ENCODE measurements around the gene CYP4F22.
A peak's percentile ranks its signal among the peaks of the same experiment; 100 is the strongest.
"Not testable (repeated sequence)": the region's sequence is repeated elsewhere in the genome, so short reads cannot be mapped to it uniquely, and the experiment has no call there.

CYP4F22 gene

DNA sequence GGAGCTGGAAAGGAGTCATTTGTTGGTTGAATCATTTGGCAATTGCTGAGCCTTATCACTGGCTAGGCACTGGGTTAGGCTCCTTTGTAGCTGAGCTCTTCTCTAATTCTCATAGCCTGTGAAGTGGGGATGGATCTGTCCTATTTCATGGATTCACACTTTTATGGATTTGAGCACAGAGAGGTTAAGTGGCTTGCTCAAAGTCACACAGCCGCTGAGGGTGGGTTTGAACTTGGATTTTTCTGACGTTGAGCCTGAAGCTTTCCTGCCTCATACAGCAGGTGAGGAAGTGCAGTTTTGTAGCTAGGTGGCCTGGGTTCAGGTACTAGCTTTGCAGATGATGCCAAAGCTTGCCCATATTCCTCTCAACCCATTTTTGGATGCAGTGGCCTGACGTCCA lies 19.4 kb downstream of the CYP4F22 start:
- in situ Hi-C loops (cut with HindIII; ENCODE audit: low pct_ligation_motif_present, low pct_unique_long_range_greater_than_20kb, low sequenced_read_pairs): no loop called here
- no peak for DNase-seq

DNA sequence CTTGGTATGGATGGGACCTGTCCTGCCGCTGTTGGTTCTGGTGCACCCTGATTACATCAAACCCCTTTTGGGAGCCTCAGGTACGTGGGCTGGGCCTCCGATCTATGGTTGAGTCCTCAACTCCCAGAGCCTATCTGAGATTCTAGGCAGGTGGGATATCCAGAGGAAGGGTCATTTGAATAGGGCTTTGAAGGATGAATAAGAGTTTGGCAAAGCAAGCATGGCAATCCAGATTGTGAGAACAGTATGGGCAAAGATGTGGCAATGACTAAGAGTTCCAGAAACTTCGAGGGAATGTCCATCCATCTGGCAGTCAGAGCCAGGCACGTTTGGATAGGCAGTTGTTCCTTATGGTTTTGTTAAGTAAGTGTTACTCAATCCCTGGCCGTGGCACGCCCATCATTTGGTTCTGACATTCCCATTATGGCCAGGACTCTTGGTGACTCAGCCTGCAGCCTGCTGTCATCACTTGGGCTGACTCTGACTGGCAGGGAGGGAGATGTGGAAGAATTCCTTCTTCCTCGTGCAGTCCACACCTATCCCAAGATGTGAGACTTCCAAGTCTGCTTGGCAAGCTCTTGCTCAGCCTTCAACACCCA lies 21.5 kb downstream of the CYP4F22 start:
- DNase-seq: no peak
- in situ Hi-C loops (cut with HindIII; ENCODE audit: low pct_ligation_motif_present, low pct_unique_long_range_greater_than_20kb, low sequenced_read_pairs): no loop called here

DNA sequence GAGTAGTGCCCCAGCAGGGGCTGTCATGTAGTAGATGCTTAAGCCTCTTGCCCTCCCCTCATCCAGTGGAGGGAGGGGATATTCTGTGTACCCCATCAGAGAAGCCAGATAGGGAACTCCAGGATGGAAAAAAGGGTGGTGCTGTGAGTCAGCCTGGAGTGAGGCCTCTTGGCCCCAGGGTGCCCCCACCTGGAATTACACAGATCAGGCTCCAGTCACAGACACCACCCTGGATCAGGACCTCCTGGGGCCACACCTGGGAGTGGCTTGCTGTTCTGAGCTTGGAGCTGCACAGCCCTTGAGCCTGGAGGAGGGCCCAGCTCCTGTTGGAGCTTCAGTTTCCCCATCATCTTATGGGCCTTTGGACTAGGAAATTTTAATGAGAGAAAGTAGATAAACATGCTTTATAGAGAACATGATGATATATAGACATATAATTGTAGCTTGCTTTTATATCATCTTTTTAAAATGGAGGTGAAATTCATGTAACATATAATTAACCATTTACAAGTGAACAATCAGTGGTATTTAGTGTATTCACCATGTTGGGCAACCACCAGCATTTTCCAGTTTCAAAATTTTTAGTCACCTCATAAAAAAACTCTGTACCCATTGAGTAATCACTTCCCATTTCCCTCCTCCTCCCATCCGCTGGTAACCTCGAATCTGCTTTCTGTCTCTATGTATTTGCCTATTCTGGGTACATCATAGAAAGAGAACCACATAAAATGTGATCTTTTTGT lies 24.6 kb downstream of the CYP4F22 start:
- in situ Hi-C loops (cut with HindIII; ENCODE audit: low pct_ligation_motif_present, low pct_unique_long_range_greater_than_20kb, low sequenced_read_pairs): no loop called here
- no peak for DNase-seq

DNA sequence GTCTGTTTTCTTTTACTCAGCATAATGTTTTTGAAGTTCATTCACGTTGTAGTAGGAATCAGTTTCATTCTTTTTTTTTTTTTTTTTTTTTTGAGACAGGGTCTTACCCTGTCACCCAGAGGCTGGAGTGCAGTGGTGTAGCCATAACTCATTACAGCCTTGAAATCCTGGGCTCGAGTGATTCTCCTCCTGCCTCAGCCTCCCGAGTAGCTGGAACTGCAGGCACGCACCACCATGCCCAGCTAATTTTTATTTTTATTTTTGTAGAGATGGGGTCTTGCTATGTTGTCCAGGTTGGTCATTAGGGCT lies 25.2 kb downstream of the CYP4F22 start:
- in situ Hi-C loops (cut with HindIII; ENCODE audit: low pct_ligation_motif_present, low pct_unique_long_range_greater_than_20kb, low sequenced_read_pairs); DNase-seq: not testable (repeated sequence)

DNA sequence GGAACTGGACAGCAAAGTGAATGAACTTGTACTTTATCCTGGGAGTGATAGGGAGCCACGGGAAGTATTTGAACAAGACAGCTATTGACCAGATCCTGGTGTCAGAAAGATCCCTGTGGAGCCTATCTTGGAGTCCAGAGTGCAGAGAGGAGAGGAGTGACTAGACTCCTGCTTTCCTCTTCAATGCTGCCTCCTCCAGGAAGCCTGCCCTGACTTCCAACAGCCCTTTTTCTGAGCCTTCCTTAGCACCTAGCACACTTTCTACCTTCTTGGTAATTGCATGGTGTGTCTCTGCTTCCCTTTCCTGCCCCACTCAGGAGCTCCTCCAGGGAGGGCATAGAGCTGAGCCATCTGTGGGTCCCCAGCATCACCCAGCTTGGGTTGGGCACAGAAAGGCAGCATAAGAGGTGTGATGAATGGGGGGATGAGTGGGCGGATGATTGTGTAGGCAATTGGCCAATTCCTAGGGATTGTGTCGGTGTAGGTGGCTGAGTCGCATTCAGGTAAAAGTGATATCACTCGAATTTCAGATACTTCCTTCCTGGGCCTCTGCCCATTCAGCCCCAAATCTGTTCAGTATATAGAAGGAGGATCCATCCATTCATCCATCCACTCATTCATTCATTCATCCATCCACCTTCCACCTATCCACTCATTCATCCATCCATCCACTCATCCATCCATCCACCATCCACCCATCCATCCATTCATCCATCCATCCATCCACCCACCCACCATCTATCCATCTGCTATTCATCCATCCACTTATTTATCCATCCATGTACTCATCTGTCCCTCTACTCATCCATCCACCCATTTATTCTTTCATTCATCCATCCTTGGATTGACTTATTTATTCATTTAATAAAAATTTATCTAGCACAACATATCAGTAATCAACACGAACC lies 26.9 kb downstream of the CYP4F22 start:
- in situ Hi-C loops (cut with HindIII; ENCODE audit: low pct_ligation_motif_present, low pct_unique_long_range_greater_than_20kb, low sequenced_read_pairs): no loop called here
- DNase-seq: no peak

DNA sequence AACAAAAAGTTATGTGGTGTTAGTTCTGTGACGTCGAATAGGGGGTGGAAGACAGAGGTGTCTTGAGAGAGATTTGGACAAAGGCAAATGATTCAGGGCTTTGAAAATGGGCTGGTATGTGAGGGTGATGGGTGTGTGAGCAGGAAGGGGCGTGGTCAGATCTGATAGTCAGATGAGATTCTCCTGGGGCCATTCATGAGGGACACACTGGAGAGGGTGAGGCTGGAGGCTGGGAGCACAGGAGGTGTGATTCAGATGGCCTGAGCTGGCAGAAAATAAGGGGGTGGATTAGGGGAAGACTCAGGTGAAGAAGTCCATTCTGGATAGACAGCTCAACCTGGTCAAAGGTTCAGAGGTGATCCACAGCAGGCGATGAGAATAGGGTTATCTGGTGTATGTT lies 28.0 kb downstream of the CYP4F22 start:
- DNase-seq: no peak
- in situ Hi-C loops (cut with HindIII; ENCODE audit: low pct_ligation_motif_present, low pct_unique_long_range_greater_than_20kb, low sequenced_read_pairs): no loop called here

DNA sequence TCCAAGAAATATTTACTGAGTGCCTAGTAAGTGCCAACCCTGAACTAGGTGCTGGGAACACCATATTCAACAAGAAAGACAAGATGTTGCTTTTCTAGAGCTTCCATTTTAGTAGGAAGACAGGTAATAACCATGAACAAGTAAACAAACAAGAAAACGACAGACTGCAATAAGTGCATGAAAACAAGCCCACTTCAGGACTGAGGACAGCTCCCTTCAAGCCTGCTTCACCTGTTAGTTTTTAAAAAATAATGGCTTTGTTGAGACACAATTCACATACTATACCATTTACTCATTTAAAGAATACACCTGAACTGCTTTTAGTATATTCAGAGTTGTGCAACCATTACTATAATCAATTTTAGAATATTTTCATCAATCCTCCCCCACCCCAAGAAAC lies 30.4 kb downstream of the CYP4F22 start:
- no peak for DNase-seq
- in situ Hi-C loops (cut with HindIII; ENCODE audit: low pct_ligation_motif_present, low pct_unique_long_range_greater_than_20kb, low sequenced_read_pairs): no loop called here

DNA sequence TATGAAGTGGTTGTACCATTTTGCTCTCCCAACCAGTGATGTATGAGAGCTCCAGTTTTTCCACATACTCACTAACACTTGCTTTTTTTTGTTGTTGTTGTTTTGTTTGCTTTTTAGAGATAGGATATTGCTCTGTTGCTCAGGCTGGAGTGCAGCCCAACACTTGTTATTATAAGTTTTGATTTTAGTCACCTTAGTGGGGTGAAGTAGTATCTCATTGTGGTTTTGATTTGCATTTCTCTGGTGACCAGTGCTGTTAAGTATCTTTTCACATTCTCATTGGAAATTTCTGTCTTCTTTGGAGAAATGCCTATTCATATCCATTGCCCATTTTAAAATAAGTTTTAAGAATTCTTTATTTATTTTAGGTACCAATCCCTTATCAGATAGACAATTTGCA lies 31.3 kb downstream of the CYP4F22 start:
- DNase-seq: no peak
- in situ Hi-C loops (cut with HindIII; ENCODE audit: low pct_ligation_motif_present, low pct_unique_long_range_greater_than_20kb, low sequenced_read_pairs): no loop called here

DNA sequence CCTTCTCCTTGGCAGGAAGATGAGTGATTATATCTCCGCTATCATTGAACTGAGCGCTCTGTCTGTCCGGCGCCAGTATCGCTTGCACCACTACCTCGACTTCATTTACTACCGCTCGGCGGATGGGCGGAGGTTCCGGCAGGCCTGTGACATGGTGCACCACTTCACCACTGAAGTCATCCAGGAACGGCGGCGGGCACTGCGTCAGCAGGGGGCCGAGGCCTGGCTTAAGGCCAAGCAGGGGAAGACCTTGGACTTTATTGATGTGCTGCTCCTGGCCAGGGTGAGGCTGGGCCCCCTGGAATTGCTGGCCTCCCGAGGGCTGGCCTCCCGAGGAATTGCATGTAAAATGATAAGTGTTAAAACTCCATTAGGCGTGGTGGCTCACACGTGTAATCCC lies 32.1 kb downstream of the CYP4F22 start:
- in situ Hi-C loops (cut with HindIII; ENCODE audit: low pct_ligation_motif_present, low pct_unique_long_range_greater_than_20kb, low sequenced_read_pairs): no loop called here
- no peak for DNase-seq

DNA sequence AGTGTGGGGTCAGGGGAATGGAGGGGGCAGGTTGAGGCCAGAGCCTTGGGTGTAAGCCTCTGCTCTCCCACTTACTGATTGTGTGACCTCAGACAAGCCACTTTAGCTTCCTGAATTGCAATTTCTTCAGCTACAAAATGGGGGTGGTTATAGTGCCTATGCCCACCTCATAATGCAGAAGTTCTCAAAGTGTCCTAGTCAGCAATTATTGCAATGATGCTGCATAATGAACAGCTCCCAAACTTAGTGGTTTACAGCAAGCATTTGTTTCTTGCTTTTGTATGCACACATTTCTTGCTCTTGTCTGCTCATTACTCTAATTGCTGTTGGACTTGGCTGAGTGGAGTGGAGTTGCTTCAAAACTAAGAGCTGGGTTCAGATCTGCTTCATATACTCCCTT lies 36.0 kb downstream of the CYP4F22 start:
- DNase-seq: no peak
- in situ Hi-C loops (cut with HindIII; ENCODE audit: low pct_ligation_motif_present, low pct_unique_long_range_greater_than_20kb, low sequenced_read_pairs): no loop called here

DNA sequence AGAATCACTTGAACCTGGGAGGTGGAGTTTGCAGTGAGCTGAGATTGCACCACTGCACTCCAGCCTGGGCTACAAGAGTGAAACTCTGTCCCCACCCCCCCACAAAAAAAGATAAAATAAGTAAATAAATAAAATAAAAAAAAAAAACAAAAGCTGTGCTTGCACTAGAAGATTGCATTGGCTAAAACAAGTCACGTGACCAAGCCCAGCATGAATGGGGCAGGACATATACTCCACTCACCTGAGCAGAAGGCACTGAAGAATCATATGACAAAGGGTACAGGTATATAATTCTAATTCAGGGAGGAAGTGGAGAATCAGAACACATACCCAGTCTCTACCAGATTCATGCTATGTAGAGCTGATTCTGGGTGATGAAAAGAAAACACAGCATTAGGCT lies 36.6 kb downstream of the CYP4F22 start:
- no peak for DNase-seq
- in situ Hi-C loops (cut with HindIII; ENCODE audit: low pct_ligation_motif_present, low pct_unique_long_range_greater_than_20kb, low sequenced_read_pairs): no loop called here

DNA sequence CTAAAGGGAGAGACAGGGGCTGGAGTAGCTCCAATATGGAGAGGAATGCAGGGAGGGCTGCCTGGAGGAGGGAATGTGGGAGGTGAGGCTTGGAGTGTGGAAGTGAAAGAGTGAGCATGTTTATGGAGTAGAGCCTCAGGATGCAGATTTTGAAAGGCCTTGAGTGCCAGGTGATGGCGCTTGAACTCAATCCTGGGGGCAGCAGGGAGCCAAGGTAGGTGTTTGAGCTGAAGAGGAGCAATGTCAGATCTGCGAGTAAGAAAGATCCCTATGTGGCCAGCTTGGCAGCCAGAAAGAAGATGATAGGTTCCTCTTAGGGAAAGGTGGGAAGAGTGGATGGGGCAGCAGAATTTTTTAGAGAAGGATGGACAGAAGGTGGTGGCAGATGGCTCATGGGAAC lies 40.3 kb downstream of the CYP4F22 start:
- DNase-seq: no peak
- in situ Hi-C loops (cut with HindIII; ENCODE audit: low pct_ligation_motif_present, low pct_unique_long_range_greater_than_20kb, low sequenced_read_pairs): no loop called here

DNA sequence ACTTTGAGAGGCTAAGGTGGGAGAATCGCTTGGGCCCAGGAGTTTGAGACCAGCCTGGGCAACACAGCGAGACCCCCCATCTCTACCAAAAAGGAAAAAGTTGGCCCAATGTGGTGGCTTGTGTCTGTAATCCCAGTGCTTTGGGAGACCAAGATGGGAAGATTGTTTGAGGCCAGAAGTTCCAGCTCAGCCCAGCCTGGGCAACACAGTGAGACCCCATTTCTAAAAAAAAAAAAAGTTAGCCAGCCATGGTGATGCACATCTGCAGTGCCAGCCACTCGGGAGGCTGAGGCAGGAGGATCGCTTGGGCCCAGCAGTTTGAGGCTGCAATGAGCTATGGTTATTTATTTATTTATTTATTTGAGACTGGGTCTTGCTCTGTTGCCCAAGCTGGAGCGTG lies 41.3 kb downstream of the CYP4F22 start:
- no peak for DNase-seq
- in situ Hi-C loops (cut with HindIII; ENCODE audit: low pct_ligation_motif_present, low pct_unique_long_range_greater_than_20kb, low sequenced_read_pairs): no loop called here

DNA sequence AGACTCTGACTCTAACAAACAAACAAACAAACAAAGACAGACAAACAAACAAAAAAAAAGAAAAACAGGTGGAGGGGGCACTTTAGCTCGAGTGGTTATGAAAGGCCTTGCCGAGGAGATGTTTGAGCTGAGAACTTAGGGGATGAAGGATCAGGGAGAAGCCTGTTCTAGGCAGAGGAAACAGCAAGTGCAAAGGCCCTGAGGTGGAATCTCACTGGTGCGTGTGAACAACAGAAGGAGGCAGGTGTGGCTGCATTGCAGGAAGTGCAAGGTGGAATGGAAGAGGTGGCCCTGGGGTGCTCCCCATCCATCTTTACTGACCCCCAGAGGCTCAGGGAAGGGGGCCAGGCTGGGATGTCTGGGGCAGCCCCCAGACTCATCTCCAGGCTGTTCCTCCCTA lies 41.9 kb downstream of the CYP4F22 start:
- in situ Hi-C loops (cut with HindIII; ENCODE audit: low pct_ligation_motif_present, low pct_unique_long_range_greater_than_20kb, low sequenced_read_pairs): no loop called here
- DNase-seq: no peak

DNA sequence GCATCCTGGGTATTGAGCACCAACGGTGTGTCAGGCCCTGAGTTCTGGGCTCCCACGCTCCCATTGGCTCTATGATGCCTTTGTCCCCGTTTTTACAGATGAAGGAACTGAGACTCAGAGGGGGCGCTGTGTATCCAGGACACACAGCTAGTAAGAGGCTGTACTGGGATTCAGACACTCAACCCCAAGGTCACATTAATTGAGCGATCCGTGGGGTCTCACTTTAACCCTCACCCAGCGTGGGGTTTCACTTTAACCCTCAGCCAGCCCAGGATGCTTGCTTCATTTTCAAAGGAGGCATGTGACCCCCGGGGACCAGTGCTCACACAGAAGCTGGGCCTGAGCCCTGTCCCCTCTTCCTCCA lies 42.6 kb downstream of the CYP4F22 start:
- in situ Hi-C loops (cut with HindIII; ENCODE audit: low pct_ligation_motif_present, low pct_unique_long_range_greater_than_20kb, low sequenced_read_pairs): no loop called here
- DNase-seq: no peak

DNA sequence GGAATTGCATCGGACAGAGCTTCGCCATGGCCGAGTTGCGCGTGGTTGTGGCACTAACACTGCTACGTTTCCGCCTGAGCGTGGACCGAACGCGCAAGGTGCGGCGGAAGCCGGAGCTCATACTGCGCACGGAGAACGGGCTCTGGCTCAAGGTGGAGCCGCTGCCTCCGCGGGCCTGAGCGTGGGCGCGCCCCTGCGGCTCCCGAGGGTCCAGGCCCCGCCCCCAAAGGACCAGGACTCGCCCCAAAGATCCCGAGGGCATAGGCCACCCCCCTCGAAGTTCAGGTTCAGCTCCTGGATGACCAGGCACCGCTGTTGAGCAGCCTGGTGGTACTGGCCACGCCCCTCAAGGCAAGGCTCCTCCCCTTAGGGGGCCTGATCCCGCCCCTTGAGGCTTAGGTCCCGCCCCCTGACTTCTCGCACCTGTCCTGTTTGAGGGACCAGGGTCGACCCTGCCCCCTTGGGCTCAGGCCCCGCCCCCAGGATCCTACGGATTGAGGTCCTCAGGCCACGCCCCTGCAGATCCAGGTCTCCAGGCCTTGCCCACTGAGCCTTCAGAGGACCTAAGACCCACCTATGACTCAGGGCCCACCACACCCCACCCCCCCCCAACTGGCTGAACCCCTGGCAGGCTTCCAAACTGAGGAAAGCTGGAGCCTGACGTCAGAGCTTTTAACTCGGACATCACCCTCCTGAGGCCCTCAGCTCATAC lies 43.1 kb downstream of the CYP4F22 start:
- in situ Hi-C loops (cut with HindIII; ENCODE audit: low pct_ligation_motif_present, low pct_unique_long_range_greater_than_20kb, low sequenced_read_pairs): no loop called here
- DNase-seq: no peak

DNA sequence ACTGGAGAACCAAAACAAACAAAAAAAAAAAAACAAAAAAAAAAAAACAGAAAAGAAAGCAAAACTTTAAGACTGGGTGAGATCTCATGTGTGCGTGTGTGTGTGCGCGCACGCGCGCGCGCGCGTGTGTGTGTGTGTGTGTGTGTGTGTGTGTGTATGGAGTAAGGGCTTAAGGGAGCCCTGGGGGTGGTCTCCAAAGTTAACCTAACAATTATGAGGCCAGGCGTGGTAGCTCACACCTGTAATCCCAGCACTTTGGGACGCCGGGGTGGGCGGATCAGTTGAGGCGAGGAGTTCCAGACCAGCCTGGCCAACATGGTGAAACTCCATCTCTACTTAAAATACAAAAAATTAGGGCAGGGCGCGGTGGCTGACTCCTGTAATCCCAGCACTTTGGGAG lies 46.7 kb downstream of the CYP4F22 start:
- DNase-seq: no peak
- in situ Hi-C loops (cut with HindIII; ENCODE audit: low pct_ligation_motif_present, low pct_unique_long_range_greater_than_20kb, low sequenced_read_pairs): no loop called here

DNA sequence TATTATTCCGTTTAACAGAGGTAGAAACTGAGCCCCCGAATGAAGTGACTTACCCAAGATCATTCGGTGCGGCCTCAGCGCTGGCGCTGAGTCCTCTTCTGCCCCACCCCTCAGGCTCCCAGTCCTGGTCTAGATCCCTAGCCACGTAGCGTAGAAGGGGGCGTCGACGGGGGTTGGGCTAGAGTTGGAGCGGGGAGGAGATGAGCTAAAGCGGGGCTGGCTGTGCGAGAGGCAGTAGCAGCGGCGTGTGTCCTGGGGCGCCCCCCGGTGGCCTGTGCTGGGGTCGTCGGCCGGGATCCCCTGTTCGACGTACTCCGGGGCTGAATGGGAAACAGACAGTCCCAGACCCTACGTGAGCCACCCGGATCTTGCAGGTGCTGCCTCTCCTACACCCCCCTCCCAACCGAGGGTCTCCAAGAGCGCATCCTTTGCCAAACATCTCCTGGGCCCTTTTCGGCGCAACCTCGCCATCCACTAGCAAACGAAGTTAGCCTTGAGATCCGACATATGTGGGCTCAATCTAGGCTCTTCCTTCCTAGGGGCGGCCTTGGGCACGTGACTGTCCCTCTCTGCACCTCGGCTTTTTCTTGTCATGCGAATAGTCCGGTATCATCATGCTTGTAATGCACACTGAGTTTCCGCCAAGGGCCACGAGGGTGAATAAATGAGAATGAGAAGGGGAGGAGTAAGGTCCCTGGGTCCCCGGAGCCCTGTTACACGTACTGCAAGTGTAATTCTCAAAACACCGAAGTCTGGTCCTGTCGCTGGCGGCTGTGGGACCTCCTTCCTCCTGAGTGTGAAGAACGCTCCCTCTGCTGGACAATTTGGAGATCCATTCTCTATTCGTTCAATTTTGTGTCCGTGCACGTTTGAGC lies 47.7 kb downstream of the CYP4F22 start:
- in situ Hi-C loops (cut with HindIII; ENCODE audit: low pct_ligation_motif_present, low pct_unique_long_range_greater_than_20kb, low sequenced_read_pairs): no loop called here
- DNase-seq: peak; percentile 81

All from ACHN (cell line).